B cell (primary cell): ENCODE data around the gene EFEMP1. TPM values are rescaled to one million over a fixed set of nuclear protein-coding genes. Genes with fewer than 3 reads are reported as not detected.

ENCODE experiments used
- ATAC-seq: fragments of 200-7000 bp; cut with Tn5 transposase; one replicate; pipeline ENCODE4 v1.10.0; 2021; ENCODE audit warnings: low read depth, mild to moderate bottlenecking, moderate number of reproducible peaks, moderate library complexity
- CTCF ChIA-PET: fragments of 350-600 bp; sonication (Branson Sonifier 250); formaldehyde crosslinking; loops from one replicate; lab custom pipeline; 2021; ENCODE audit warnings: antibody characterized with exemption, inconsistent platforms; lab: Charles Lee
- POLR2A ChIA-PET: fragments of 350-600 bp; sonication (Branson Sonifier 250); formaldehyde crosslinking; loops from one replicate; lab custom pipeline; 2021; ENCODE audit warnings: antibody characterized with exemption; lab: Charles Lee
- DNase-seq: peaks from one replicate; pipeline ENCODE4 v3.0.0; 2013
- H2AFZ ChIP-seq: 2 replicates; pipeline ENCODE4 v1.6.1; 2012; ENCODE audit warnings: mild to moderate bottlenecking, low read depth, low read length; ENCODE audit not compliant: insufficient read depth, poor library complexity, severe bottlenecking
- H3K27ac ChIP-seq, 2 donors: 1 replicate in 1 of 2; 2 replicates in 1 of 2; pipeline ENCODE4 v1.5.1; 2012 to 2013; ENCODE audit warnings: low read length in 2 of 2, mild to moderate bottlenecking in 2 of 2, moderate library complexity in 1 of 2
- H3K27me3 ChIP-seq, 4 experiments: fragments of 200-600 bp in 1 of 4; sonication (generic) in 1 of 4; replicated peaks in 1 of 4; 1 replicate in 2 of 4; 2 replicates in 2 of 4; pipeline versions ENCODE4 v1.6.1 to v1.7.0; 2013 to 2016; ENCODE audit warnings: low read length in 3 of 4, mild to moderate bottlenecking in 2 of 4, mixed read lengths in 1 of 4, moderate library complexity in 1 of 4; ENCODE audit not compliant: insufficient read depth in 4 of 4, control insufficient read depth in 3 of 4; ENCODE audit errors: control extremely low read depth in 1 of 4
- H3K36me3 ChIP-seq, 2 experiments: replicated peaks in 1 of 2; 1 replicate in 1 of 2; 2 replicates in 1 of 2; pipeline versions ENCODE4 v1.6.1 to v1.7.1; 2013; ENCODE audit warnings: low read length in 1 of 2; ENCODE audit not compliant: insufficient read depth in 2 of 2, control insufficient read depth in 1 of 2; ENCODE audit errors: control extremely low read depth in 1 of 2, extremely low read depth in 1 of 2
- H3K4me1 ChIP-seq, 2 donors: fragments of 200-600 bp in 1 of 2; sonication (generic) in 1 of 2; 1 replicate in 1 of 2; 2 replicates in 1 of 2; pipeline versions ENCODE4 v1.5.1 to v1.6.1; 2013 to 2017; ENCODE audit warnings: low read length in 2 of 2; ENCODE audit not compliant: control insufficient read depth in 2 of 2, insufficient read depth in 2 of 2
- H3K4me2 ChIP-seq: replicated peaks from 2 replicates; pipeline ENCODE3; 2012; ENCODE audit warnings: mild to moderate bottlenecking, low read depth, low read length; ENCODE audit not compliant: poor library complexity, severe bottlenecking
- H3K4me3 ChIP-seq, 5 experiments: fragments of 200-600 bp in 1 of 5; sonication (generic) in 1 of 5; 1 replicate in 3 of 5; 2 replicates in 2 of 5; pipeline versions ENCODE4 v1.5.1 to v1.7.0; 2011 to 2016; ENCODE audit warnings: low read length in 4 of 5, mild to moderate bottlenecking in 4 of 5, low read depth in 2 of 5, control low read depth in 1 of 5, moderate library complexity in 1 of 5; ENCODE audit not compliant: insufficient read depth in 1 of 5; ENCODE audit errors: control extremely low read depth in 1 of 5, extremely low read depth in 1 of 5
- H3K79me2 ChIP-seq: fragments of 200-600 bp; sonication (generic); one replicate; pipeline ENCODE4 v1.6.0; 2016; ENCODE audit warnings: low read length; ENCODE audit not compliant: control insufficient read depth, insufficient read depth
- H3K9ac ChIP-seq: fragments of 200-600 bp; sonication (generic); 2 replicates; pipeline ENCODE4 v1.6.1; 2017; ENCODE audit warnings: mild to moderate bottlenecking, low read length, moderate library complexity
- H3K9me3 ChIP-seq, 3 donors: one replicate each; pipeline versions ENCODE4 v1.6.1 to v1.7.1; 2013; ENCODE audit warnings: low read length in 2 of 3; ENCODE audit not compliant: control insufficient read depth in 2 of 3, insufficient read depth in 1 of 3; ENCODE audit errors: control extremely low read depth in 1 of 3
- H4K20me1 ChIP-seq: 2 replicates; pipeline ENCODE4 v1.6.0; 2012; ENCODE audit warnings: mild to moderate bottlenecking, low read length; ENCODE audit not compliant: insufficient read depth, control insufficient read depth, poor library complexity, severe bottlenecking
- H3K27ac Mint-ChIP-seq: one replicate; pipeline ENCODE4 v1.8.0; 2021; ENCODE audit warnings: mixed read lengths
- H3K27me3 Mint-ChIP-seq: one replicate; pipeline ENCODE4 v1.8.0; 2021; ENCODE audit warnings: mixed read lengths
- H3K4me1 Mint-ChIP-seq: one replicate; pipeline ENCODE4 v1.8.0; 2021; ENCODE audit warnings: mixed read lengths
- H3K4me3 Mint-ChIP-seq: one replicate; pipeline ENCODE4 v1.8.0; 2021; ENCODE audit warnings: mixed read lengths
- H3K9me3 Mint-ChIP-seq: one replicate; pipeline ENCODE4 v1.8.0; 2022; ENCODE audit warnings: mixed read lengths; ENCODE audit not compliant: insufficient read depth
- EZH2 ChIP-seq: IDR thresholded peaks from 2 replicates; pipeline ENCODE4 v1.6.1; 2012; ENCODE audit warnings: borderline replicate concordance, low read depth, mild to moderate bottlenecking, moderate library complexity, low read length; ENCODE audit not compliant: insufficient read depth, poor library complexity, severe bottlenecking
- WGBS: methylation state at CpG from one replicate; pipeline ENCODE4 v1.1.5; 2013; ENCODE audit warnings: missing lambda C conversion rate; ENCODE audit not compliant: insufficient coverage; 5-methylcytosine and 5-hydroxymethylcytosine counted together
- intact Hi-C: fragments of 100-400 bp; cut with micrococcal nuclease; formaldehyde crosslinking; loops from one replicate; pipeline ENCODE4 v1.10.0; 2022
- polyA plus RNA-seq: library from polyadenylated mRNA; depleted of rRNA; stranded (reverse); fragments of >200 nt; gene quantifications from 2 replicates; pipeline ENCODE4 v1.2.3, GENCODE V29; 2012
- total RNA-seq, 2 donors: library from RNA; stranded (reverse); fragments of 120-200 nt in 1 of 2; gene quantifications; 1 replicate in 1 of 2; 2 replicates in 1 of 2; pipeline versions ENCODE4 v1.2.3 to v1.2.4, GENCODE V29; 2013 to 2022
- TF ChIP-seq, protein P1 (sequence below): fragments of 200-600 bp; IDR thresholded peaks from one replicate; pipeline ENCODE4 v1.8.0; 2022; ENCODE audit warnings: antibody characterized with exemption, mild to moderate bottlenecking

The EFEMP1 gene
- total and polyA plus RNA-seq, 2 donors (not counting 1 experiment from before 2014, with no cell fraction given) = not detected

DNA sequence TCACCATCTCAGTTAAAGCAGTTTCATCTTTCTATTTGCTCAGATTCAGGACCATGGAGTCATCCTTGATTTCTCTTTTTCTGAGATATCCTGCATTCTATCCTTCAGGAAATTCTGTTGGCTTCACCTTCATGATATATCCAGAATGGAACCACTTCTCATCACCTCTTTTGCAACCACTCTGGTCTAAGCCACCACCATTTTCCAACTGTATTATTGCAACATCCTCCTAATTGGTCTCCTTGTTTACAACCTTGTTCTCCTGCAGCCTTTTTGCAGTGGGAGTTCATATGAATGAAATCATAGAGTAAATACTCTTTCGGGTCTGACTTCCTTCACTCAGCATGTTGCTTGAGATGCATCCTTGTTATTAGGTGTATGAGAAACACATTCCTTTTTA is 3.4 kb upstream of the EFEMP1 start:
- Histone ChIP-seq H3K9me3 (no peaks in the 10 kb centered on the region), H3K4me1 (peaks cover 0 to 7% of the 10 kb centered on the region in 2 donors), H3K27ac (no peak overlapping the region), H3K79me2 (no peaks in the 10 kb centered on the region), H3K4me2 (no peak overlapping the region), H3K27me3 (peaks cover 0 to 22% (median 20%) of the 10 kb centered on the region in 4 experiments), H3K4me3 (no peak overlapping the region), H3K36me3 (no peaks in the 10 kb centered on the region), H3K9ac (no peak overlapping the region), H2AFZ (no peak overlapping the region), H4K20me1 (no peaks in the 10 kb centered on the region)
- Mint-ChIP-seq H3K4me1 (peaks cover 2% of the 10 kb centered on the region), H3K9me3 (no peaks in the 10 kb centered on the region), H3K27ac (no peak overlapping the region), H3K27me3 (peaks cover 34% of the 10 kb centered on the region), H3K4me3 (no peak overlapping the region)
- no CpG with 5 or more reads among the region's 1 CpG for WGBS
- ATAC-seq (no peak), DNase-seq (no peak)
- intact Hi-C loops = no loop called here
- ChIA-PET POLR2A (no interaction called here), CTCF (no interaction called here)
- TF ChIP-seq, protein P1, sequence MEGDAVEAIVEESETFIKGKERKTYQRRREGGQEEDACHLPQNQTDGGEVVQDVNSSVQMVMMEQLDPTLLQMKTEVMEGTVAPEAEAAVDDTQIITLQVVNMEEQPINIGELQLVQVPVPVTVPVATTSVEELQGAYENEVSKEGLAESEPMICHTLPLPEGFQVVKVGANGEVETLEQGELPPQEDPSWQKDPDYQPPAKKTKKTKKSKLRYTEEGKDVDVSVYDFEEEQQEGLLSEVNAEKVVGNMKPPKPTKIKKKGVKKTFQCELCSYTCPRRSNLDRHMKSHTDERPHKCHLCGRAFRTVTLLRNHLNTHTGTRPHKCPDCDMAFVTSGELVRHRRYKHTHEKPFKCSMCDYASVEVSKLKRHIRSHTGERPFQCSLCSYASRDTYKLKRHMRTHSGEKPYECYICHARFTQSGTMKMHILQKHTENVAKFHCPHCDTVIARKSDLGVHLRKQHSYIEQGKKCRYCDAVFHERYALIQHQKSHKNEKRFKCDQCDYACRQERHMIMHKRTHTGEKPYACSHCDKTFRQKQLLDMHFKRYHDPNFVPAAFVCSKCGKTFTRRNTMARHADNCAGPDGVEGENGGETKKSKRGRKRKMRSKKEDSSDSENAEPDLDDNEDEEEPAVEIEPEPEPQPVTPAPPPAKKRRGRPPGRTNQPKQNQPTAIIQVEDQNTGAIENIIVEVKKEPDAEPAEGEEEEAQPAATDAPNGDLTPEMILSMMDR = no peak
- TF ChIP-seq EZH2 = no peak

DNA sequence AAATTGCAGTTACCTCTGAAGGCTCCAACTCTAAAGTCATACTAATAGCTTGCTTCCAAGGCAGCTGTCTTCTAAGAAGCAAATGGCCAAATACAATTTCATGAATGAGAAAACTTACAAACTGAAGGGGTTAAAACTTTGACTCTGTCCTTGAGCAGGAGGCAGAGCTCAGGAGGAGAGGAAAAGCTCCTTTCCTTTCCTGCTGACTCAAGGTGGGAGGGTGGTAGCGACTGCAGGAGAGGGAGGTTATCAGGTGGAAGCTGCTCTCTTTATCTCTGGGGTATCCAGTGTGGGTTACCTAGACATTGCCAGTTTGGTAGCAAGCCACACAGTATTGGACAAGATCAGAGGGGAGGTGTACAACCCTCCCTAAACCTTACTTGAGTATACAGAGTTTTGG is 2.7 kb upstream of the EFEMP1 start:
- no peak overlapping the region for H3K4me3 Mint-ChIP-seq
- Histone ChIP-seq H3K27ac (no peak overlapping the region), H3K9me3 (no peaks in the 10 kb centered on the region), H3K4me1 (peaks cover 0 to 7% of the 10 kb centered on the region in 2 donors), H3K4me3 (no peak overlapping the region), H3K4me2 (no peak overlapping the region), H3K27me3 (peaks cover 0 to 22% (median 21%) of the 10 kb centered on the region in 4 experiments), H4K20me1 (no peaks in the 10 kb centered on the region), H3K9ac (no peak overlapping the region), H3K79me2 (no peaks in the 10 kb centered on the region), H3K36me3 (no peaks in the 10 kb centered on the region), H2AFZ (no peak overlapping the region)
- no CpG with 5 or more reads among the region's 1 CpG for WGBS
- DNase-seq = no peak
- H3K4me1 Mint-ChIP-seq = peaks cover 2% of the 10 kb centered on the region
- intact Hi-C loops = no loop called here
- no peak overlapping the region for H3K27ac Mint-ChIP-seq
- no peak for ATAC-seq
- ChIA-PET POLR2A (no interaction called here), CTCF (no interaction called here)
- H3K27me3 Mint-ChIP-seq = peaks cover 35% of the 10 kb centered on the region
- TF ChIP-seq, protein P1 = no peak
- no peak for TF ChIP-seq EZH2
- H3K9me3 Mint-ChIP-seq = no peaks in the 10 kb centered on the region
